Peyer's patch (tissue), 4 donors: Measurements from ENCODE around the gene DPH2. TPM values are rescaled to one million over a fixed set of nuclear protein-coding genes. Genes with fewer than 3 reads are reported as not detected.

Source experiments
- DNase-seq, 3 donors: peaks; one replicate each; pipeline ENCODE4 v3.0.0-alpha.2; 2017 to 2019
- H3K27ac ChIP-seq, 4 donors: fragments of 200-600 bp; sonication (generic); one replicate each; pipeline ENCODE4 v1.5.1; 2016 to 2019
- H3K27me3 ChIP-seq, 2 donors: fragments of 200-600 bp; sonication (generic); one replicate each; pipeline ENCODE4 v1.5.1; 2019
- H3K36me3 ChIP-seq, 3 donors: fragments of 200-600 bp; sonication (generic); one replicate each; pipeline ENCODE4 v1.5.1; 2016 to 2019
- H3K4me1 ChIP-seq, 4 donors: fragments of 200-600 bp; sonication (generic); one replicate each; pipeline ENCODE4 v1.5.1; 2016 to 2019
- H3K4me3 ChIP-seq, 4 donors: fragments of 200-600 bp; sonication (generic); 1 replicate in 3 of 4; 2 replicates in 1 of 4; pipeline ENCODE4 v1.5.1; 2016 to 2019; ENCODE audit warnings: mild to moderate bottlenecking in 1 of 4
- H3K9me3 ChIP-seq, 4 donors: fragments of 200-600 bp; sonication (generic); one replicate each; pipeline ENCODE4 v1.5.1; 2016 to 2019; ENCODE audit warnings: mild to moderate bottlenecking in 1 of 4
- CTCF ChIP-seq, 6 experiments: fragments of 450-650 bp in 4 of 6; fragments of 200-600 bp in 2 of 6; sonication (generic) in 1 of 6; IDR thresholded peaks; one replicate each; pipeline ENCODE4 v1.5.1; 2017 to 2019; ENCODE audit warnings: antibody characterized with exemption in 6 of 6, mild to moderate bottlenecking in 3 of 6, moderate library complexity in 1 of 6
- POLR2A ChIP-seq, 2 donors: fragments of 450-650 bp; IDR thresholded peaks; one replicate each; pipeline ENCODE4 v1.5.1; 2017; ENCODE audit warnings: antibody characterized with exemption in 2 of 2, mild to moderate bottlenecking in 2 of 2, moderate library complexity in 2 of 2
- total RNA-seq, 4 donors: library from RNA; depleted of rRNA; stranded (reverse); fragments of >200 nt; gene quantifications; one replicate each; pipeline ENCODE4 v1.1.0, GENCODE V29; 2016

The DPH2 gene
- total RNA-seq, 4 donors from 2014 or later = 16.6 to 106 (median 38.6) TPM

DNA sequence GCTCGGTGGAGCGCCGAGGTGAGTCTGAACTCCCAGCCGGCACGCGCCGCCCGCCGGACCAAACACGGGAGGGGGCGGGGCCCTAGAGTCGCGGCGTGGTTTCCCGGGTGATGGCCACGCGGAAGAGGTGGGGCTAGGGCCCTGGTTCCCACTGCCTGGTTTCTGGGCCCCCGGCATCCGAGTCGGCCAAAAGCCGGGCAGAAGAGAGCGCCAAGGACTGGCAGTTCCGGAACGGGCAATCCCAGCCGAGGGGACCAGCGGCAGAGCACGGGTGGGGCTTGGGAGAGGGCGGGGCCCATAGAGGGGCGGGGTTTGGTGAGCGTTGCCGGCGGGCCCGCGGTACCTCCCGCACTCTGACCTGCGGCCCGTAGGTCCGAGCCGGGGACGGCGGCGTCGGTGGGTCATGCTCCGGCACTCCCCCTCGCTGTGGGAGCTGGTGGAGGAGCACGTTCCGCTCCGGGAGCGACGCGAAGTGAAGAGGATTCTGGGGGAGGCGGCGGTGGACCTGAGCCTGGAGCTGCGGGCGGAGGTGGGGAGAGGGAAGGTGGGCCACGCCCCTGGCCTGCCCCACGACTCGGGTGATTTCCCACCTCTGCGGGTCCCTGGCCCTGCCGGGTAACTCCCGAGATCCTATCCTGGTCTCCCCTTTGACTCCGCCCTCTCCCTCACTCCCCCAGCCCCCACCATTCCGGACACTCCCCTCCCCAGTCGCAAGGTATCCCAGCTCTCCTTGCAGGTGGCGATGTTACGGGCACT is 21.8 kb downstream of the DPH2 start, which contains the start of gene CCDC24:
Gene CCDC24, plus strand, starts transcription at position 124 of the 756 bp plus-strand sequence. Its CDS starts 280 bp downstream, at position 404.
- Histone ChIP-seq H3K9me3 (no peaks in the 10 kb centered on the region), H3K4me1 (peaks cover 0 to 17% (median 4%) of the 10 kb centered on the region in 4 donors), H3K4me3 (peak within 1 kb of the TSS; percentile 52 to 81 (median 60)), H3K36me3 (no peaks in the 10 kb centered on the region), H3K27me3 (no peaks in the 10 kb centered on the region), H3K27ac (peak within 1 kb of the TSS; percentile 61 to 82 (median 77))
- peak; percentile 85 to 94 (median 92) for DNase-seq
- TF ChIP-seq CTCF (IDR thresholded peaks at IDR 0.05) (peak in 2 of 6 experiments; percentile 19 to 23), POLR2A (IDR thresholded peaks at IDR 0.05) (peak in 1 of 2 donors; percentile 44)

GRCh38 chr1:43992232-43992995 is 22.6 kb downstream of the DPH2 start:
- peak overlapping the region; percentile 52 to 81 (median 60) for H3K4me3 ChIP-seq

GRCh38 chr1:43993206-43993914 is 23.6 kb downstream of the DPH2 start:
- Histone ChIP-seq H3K9me3 (no peaks in the 10 kb centered on the region), H3K27ac (no peak overlapping the region), H3K4me3 (no peak overlapping the region), H3K27me3 (no peaks in the 10 kb centered on the region), H3K4me1 (peaks cover 0 to 24% (median 4%) of the 10 kb centered on the region in 4 donors), H3K36me3 (no peaks in the 10 kb centered on the region)
- DNase-seq = no peak
- no peak for TF ChIP-seq CTCF (IDR thresholded peaks at IDR 0.05)

More at GRCh38 chr1:43992232-43992995, 22.6 kb downstream of the DPH2 start:
- Histone ChIP-seq H3K36me3 (no peaks in the 10 kb centered on the region), H3K27me3 (no peaks in the 10 kb centered on the region), H3K4me1 (peaks cover 0 to 22% (median 4%) of the 10 kb centered on the region in 4 donors), H3K27ac (peak overlapping the region in 3 of 4 donors; percentile 73 to 82 (median 81)), H3K9me3 (no peaks in the 10 kb centered on the region)
- TF ChIP-seq POLR2A (IDR thresholded peaks at IDR 0.05) (no peak), CTCF (IDR thresholded peaks at IDR 0.05) (no peak)
- no peak for DNase-seq

- no peak for TF ChIP-seq CTCF (IDR thresholded peaks at IDR 0.05)
- Histone ChIP-seq H3K4me1 (peaks cover 0 to 24% (median 4%) of the 10 kb centered on the region in 4 donors), H3K9me3 (no peaks in the 10 kb centered on the region), H3K27ac (no peak overlapping the region), H3K27me3 (no peaks in the 10 kb centered on the region), H3K36me3 (no peaks in the 10 kb centered on the region), H3K4me3 (no peak overlapping the region)
- DNase-seq = no peak
These were observed 24.3 kb downstream of the DPH2 start for GRCh38 chr1:43994071-43994470.
